GM12878 (cell line): Measurements from ENCODE around the gene C1QTNF1. TPM values are rescaled to one million over a fixed set of nuclear protein-coding genes. Genes with fewer than 3 reads are reported as not detected.

Experiments used
- ATAC-seq: fragments of 200-7000 bp; cut with Tn5 transposase; 3 replicates; pipeline ENCODE4 v1.9.1; 2020; ENCODE audit warnings: mild to moderate bottlenecking, moderate library complexity
- BruUV-seq: library from RNA; stranded (reverse); fragments of 400-500 nt; replicated peaks from 2 replicates; lab custom pipeline; 2021; lab: Mats Ljungman, UMichigan
- CTCF ChIA-PET: fragments of 300-600 bp; sonication (Branson Sonifier 250); formaldehyde crosslinking; extraction: SDS; loops from one replicate; lab custom pipeline; 2021; ENCODE audit warnings: inconsistent platforms; lab: Yijun Ruan, JAX
- POLR2A ChIA-PET: fragments of 350-600 bp; formaldehyde crosslinking; extraction: SDS; loops from one replicate; lab custom pipeline; 2021; ENCODE audit warnings: inconsistent platforms; lab: Charles Lee
- RAD21 ChIA-PET: fragments of 300-600 bp; sonication (Branson Sonifier 250); formaldehyde crosslinking; loops from one replicate; lab custom pipeline; 2023; ENCODE audit warnings: antibody characterized with exemption; ENCODE audit not compliant: unreplicated experiment; lab: Charles Lee
- SMC1A ChIA-PET: fragments of 300-600 bp; sonication (Branson Sonifier 250); formaldehyde crosslinking; loops from one replicate; lab custom pipeline; 2023; ENCODE audit not compliant: unreplicated experiment, uncharacterized antibody; lab: Charles Lee
- DNase-seq: peaks from one replicate; pipeline ENCODE4 v3.0.0-alpha.2; 2011; ENCODE audit warnings: low read depth, low spot score
- FAIRE-seq: peaks from 3 replicates; lab custom pipeline; 2011; peaks lifted over from hg19 to GRCh38; lab: Jason Lieb, UNC
- H2AFZ ChIP-seq: 2 replicates; pipeline ENCODE4 v1.6.0; 2011; ENCODE audit warnings: low read depth, low read length, control low read depth; ENCODE audit not compliant: control insufficient read depth
- H3K27ac ChIP-seq: 2 replicates; pipeline ENCODE4 v1.5.1; 2011; ENCODE audit warnings: control low read depth; ENCODE audit not compliant: control insufficient read depth, insufficient read depth
- H3K27me3 ChIP-seq, 2 experiments: replicated peaks in 1 of 2; 2 replicates each; pipeline versions ENCODE4 v1.6.0 to v1.6.1; 2011; ENCODE audit warnings: low read length in 1 of 2; ENCODE audit not compliant: control insufficient read depth in 2 of 2, insufficient read depth in 2 of 2
- H3K36me3 ChIP-seq, 2 experiments: 2 replicates each; pipeline ENCODE4 v1.5.1; 2011; ENCODE audit warnings: low read length in 1 of 2; ENCODE audit not compliant: control insufficient read depth in 2 of 2, insufficient read depth in 2 of 2
- H3K4me1 ChIP-seq: 2 replicates; pipeline ENCODE4 v1.6.1; 2011; ENCODE audit warnings: mild to moderate bottlenecking, low read length, moderate library complexity, mixed read lengths; ENCODE audit not compliant: control insufficient read depth, insufficient read depth
- H3K4me2 ChIP-seq: 2 replicates; pipeline ENCODE4 v1.6.0; 2011; ENCODE audit warnings: control low read depth; ENCODE audit not compliant: control insufficient read depth, insufficient read depth
- H3K4me3 ChIP-seq: fragments of 200-600 bp; sonication (generic); 2 replicates; pipeline ENCODE4 v1.5.1; 2016
- H3K79me2 ChIP-seq: 2 replicates; pipeline ENCODE4 v1.6.0; 2011; ENCODE audit warnings: low read length; ENCODE audit not compliant: control insufficient read depth, insufficient read depth
- H3K9ac ChIP-seq: 2 replicates; pipeline ENCODE4 v1.8.0; 2011; ENCODE audit warnings: low read length, control low read depth, mixed read lengths; ENCODE audit not compliant: control insufficient read depth, insufficient read depth
- H3K9me3 ChIP-seq: replicated peaks from 3 replicates; pipeline ENCODE4 v1.5.1; 2011; ENCODE audit warnings: mild to moderate bottlenecking, low read length; ENCODE audit not compliant: control insufficient read depth, insufficient read depth
- H4K20me1 ChIP-seq: 2 replicates; pipeline ENCODE4 v1.6.0; 2011; ENCODE audit not compliant: control insufficient read depth, insufficient read depth
- ATF3 ChIP-seq: IDR thresholded peaks from 2 replicates; pipeline ENCODE4 v1.6.1; 2011; ENCODE audit warnings: low read depth, mild to moderate bottlenecking, low read length, moderate library complexity, borderline replicate concordance; ENCODE audit errors: extremely low read depth
- CHD2 ChIP-seq: IDR thresholded peaks from 2 replicates; pipeline ENCODE4 v1.6.1; 2011; ENCODE audit warnings: low read depth, low read length, improper control_type of control experiment, borderline replicate concordance
- EED ChIP-seq: sonication (generic); IDR thresholded peaks from 2 replicates; pipeline ENCODE4 v1.6.1; 2016; ENCODE audit warnings: antibody characterized with exemption, low read depth
- ESRRA ChIP-seq: IDR thresholded peaks from 2 replicates; pipeline ENCODE4 v1.6.1; 2012; ENCODE audit warnings: mild to moderate bottlenecking, low read length, improper control_type of control experiment
- HDAC2 ChIP-seq: fragments of 200-600 bp; sonication (generic); IDR thresholded peaks from 2 replicates; pipeline ENCODE4 v1.6.1; 2017
- IKZF1 ChIP-seq: fragments of 450-650 bp; conservative IDR thresholded peaks from 2 replicates; pipeline ENCODE4 v1.6.1; 2017; ENCODE audit warnings: antibody characterized with exemption, mild to moderate bottlenecking
- NFYB ChIP-seq: IDR thresholded peaks from 2 replicates; pipeline ENCODE4 v1.6.1; 2011; ENCODE audit warnings: low read depth, mild to moderate bottlenecking, low read length, improper control_type of control experiment, moderate library complexity; ENCODE audit not compliant: insufficient read depth
- RFX5 ChIP-seq: IDR thresholded peaks from 2 replicates; pipeline ENCODE4 v1.6.1; 2011; ENCODE audit warnings: low read depth, low read length, improper control_type of control experiment
- SMAD1 ChIP-seq: fragments of 450-650 bp; IDR thresholded peaks from 2 replicates; pipeline ENCODE4 v1.6.1; 2018; ENCODE audit warnings: mild to moderate bottlenecking, low read depth; ENCODE audit not compliant: partially characterized antibody
- SRF ChIP-seq, 2 experiments: IDR thresholded peaks; 2 replicates each; pipeline ENCODE4 v1.6.1; 2011; ENCODE audit warnings: low read depth in 2 of 2, low read length in 2 of 2, mild to moderate bottlenecking in 1 of 2, moderate library complexity in 1 of 2
- STAT1 ChIP-seq: fragments of 450-650 bp; conservative IDR thresholded peaks from 2 replicates; pipeline ENCODE4 v1.6.1; 2014; ENCODE audit warnings: antibody characterized with exemption, mild to moderate bottlenecking
- ZBTB33 ChIP-seq: fragments of 450-650 bp; IDR thresholded peaks from 2 replicates; pipeline ENCODE4 v1.6.1; 2017; ENCODE audit warnings: mild to moderate bottlenecking
- ZNF217 ChIP-seq: fragments of 450-650 bp; IDR thresholded peaks from 2 replicates; pipeline ENCODE4 v1.6.1; 2017; ENCODE audit warnings: antibody characterized with exemption, mild to moderate bottlenecking
- WGBS: methylation state at CpG from one replicate; pipeline ENCODE4 v1.1.6; 2016; ENCODE audit warnings: low lambda C conversion rate; ENCODE audit not compliant: insufficient replicate concordance, insufficient coverage; ENCODE audit errors: missing lambda C conversion rate; 5-methylcytosine and 5-hydroxymethylcytosine counted together
- in situ Hi-C: fragments of 300-500 bp; cut with MboI; formaldehyde crosslinking; loops from 9 replicates; pipeline ENCODE4 v1.14.3; 2018; ENCODE audit warnings: mixed read lengths
- intact Hi-C: fragments of 100-400 bp; cut with micrococcal nuclease; formaldehyde crosslinking; loops from one replicate; pipeline ENCODE4 v1.14.2; 2022; ENCODE audit not compliant: unreplicated experiment
- polyA plus RNA-seq, 11 experiments: library from polyadenylated mRNA; depleted of rRNA in 4 of 11; unstranded in 6 of 11; stranded (reverse) in 5 of 11; fragments of >200 nt; fragmentation: Nextera tagmentation in 4 of 11; fragmentation: Illumina TruSeq in 1 of 11; extraction: Ambion mirVana in 4 of 11; extraction: Trizol in 1 of 11; gene quantifications; 1 replicate in 1 of 11; 2 replicates in 10 of 11; pipeline versions ENCODE4 v1.2.1 to v1.2.3, GENCODE V29; 2011 to 2016; ENCODE audit warnings: inconsistent platforms in 2 of 11, missing spikeins in 2 of 11, low read depth in 1 of 11
- total RNA-seq, 4 experiments: library from RNA; depleted of rRNA in 3 of 4; stranded (reverse); fragments of >200 nt in 3 of 4; fragmentation: Illumina TruSeq in 1 of 4; extraction: Trizol in 1 of 4; gene quantifications; 2 replicates each; pipeline versions ENCODE4 v1.2.1 to v1.2.3, GENCODE V29; 2013 to 2021
- TF ChIP-seq, protein P1 (sequence below): fragments of 450-650 bp; IDR thresholded peaks from 2 replicates; pipeline ENCODE4 v1.6.1; 2017; ENCODE audit warnings: mild to moderate bottlenecking, moderate library complexity

Gene C1QTNF1
- total and polyA plus RNA-seq, 10 of the 15 experiments (the other 5 are each of a cell fraction or from before 2014, with no cell fraction given): 0.05 to 1.1 (median 0.15) TPM; not detected in 4

- H2AFZ ChIP-seq: no peak overlapping the region
- H3K9me3 ChIP-seq: no peaks in the 10 kb centered on the region
- no peak overlapping the region for H3K4me2 ChIP-seq
- no TSS peak for BruUV-seq
- 96% methylated on average over 23 of the region's 25 CpGs for WGBS
- H4K20me1 ChIP-seq: no peaks in the 10 kb centered on the region; the same call in 1 of the 2 replicates
- ChIA-PET SMC1A (no interaction called here), RAD21 (no interaction called here), POLR2A (no interaction called here), CTCF (no interaction called here)
- ATAC-seq (no peak), DNase-seq (no peak), FAIRE-seq (no peak)
- no peak overlapping the region for H3K9ac ChIP-seq
- H3K4me1 ChIP-seq: no peaks in the 10 kb centered on the region; the same call in 1 of the 2 replicates
- in situ Hi-C loops (no loop called here), intact Hi-C loops (no loop called here)
- peaks cover 7% of the 10 kb centered on the region for H3K79me2 ChIP-seq
- no peaks in the 10 kb centered on the region for H3K27me3 ChIP-seq
- no peak overlapping the region for H3K4me3 ChIP-seq
- peaks cover 7 to 9% of the 10 kb centered on the region in 2 experiments; a peak in 3 of 4 replicates for H3K36me3 ChIP-seq
- no peak for TF ChIP-seq STAT1
- TF ChIP-seq CHD2: no peak
- TF ChIP-seq SMAD1: no peak
- no peak for TF ChIP-seq ATF3
- TF ChIP-seq ZNF217: no peak
- TF ChIP-seq ZBTB33: no peak
- no peak for TF ChIP-seq SRF (IDR thresholded peaks at IDR 0.05; ENCODE audit: low read depth in 2 of 2, low read length in 2 of 2)
- TF ChIP-seq RFX5: no peak
- TF ChIP-seq ESRRA: no peak
- no peak for TF ChIP-seq EED
- no peak for TF ChIP-seq IKZF1
- TF ChIP-seq NFYB: no peak
- TF ChIP-seq HDAC2: no peak
- TF ChIP-seq, protein P1, sequence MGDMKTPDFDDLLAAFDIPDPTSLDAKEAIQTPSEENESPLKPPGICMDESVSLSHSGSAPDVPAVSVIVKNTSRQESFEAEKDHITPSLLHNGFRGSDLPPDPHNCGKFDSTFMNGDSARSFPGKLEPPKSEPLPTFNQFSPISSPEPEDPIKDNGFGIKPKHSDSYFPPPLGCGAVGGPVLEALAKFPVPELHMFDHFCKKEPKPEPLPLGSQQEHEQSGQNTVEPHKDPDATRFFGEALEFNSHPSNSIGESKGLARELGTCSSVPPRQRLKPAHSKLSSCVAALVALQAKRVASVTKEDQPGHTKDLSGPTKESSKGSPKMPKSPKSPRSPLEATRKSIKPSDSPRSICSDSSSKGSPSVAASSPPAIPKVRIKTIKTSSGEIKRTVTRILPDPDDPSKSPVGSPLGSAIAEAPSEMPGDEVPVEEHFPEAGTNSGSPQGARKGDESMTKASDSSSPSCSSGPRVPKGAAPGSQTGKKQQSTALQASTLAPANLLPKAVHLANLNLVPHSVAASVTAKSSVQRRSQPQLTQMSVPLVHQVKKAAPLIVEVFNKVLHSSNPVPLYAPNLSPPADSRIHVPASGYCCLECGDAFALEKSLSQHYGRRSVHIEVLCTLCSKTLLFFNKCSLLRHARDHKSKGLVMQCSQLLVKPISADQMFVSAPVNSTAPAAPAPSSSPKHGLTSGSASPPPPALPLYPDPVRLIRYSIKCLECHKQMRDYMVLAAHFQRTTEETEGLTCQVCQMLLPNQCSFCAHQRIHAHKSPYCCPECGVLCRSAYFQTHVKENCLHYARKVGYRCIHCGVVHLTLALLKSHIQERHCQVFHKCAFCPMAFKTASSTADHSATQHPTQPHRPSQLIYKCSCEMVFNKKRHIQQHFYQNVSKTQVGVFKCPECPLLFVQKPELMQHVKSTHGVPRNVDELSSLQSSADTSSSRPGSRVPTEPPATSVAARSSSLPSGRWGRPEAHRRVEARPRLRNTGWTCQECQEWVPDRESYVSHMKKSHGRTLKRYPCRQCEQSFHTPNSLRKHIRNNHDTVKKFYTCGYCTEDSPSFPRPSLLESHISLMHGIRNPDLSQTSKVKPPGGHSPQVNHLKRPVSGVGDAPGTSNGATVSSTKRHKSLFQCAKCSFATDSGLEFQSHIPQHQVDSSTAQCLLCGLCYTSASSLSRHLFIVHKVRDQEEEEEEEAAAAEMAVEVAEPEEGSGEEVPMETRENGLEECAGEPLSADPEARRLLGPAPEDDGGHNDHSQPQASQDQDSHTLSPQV: no peak
- H3K27ac ChIP-seq: no peak overlapping the region
Observed at GRCh38 chr17:79000396-79001189, 23.4 kb upstream of the C1QTNF1 start.
